Uterus (tissue), 4 donors: ENCODE data around the gene DMRTC2. TPM values are rescaled to one million over a fixed set of nuclear protein-coding genes. Genes with fewer than 3 reads are reported as not detected.

ENCODE experiments used
- DNase-seq, 2 donors: peaks; one replicate each; pipeline ENCODE4 v3.0.0-alpha.2; 2019 to 2020
- H3K27ac ChIP-seq, 2 donors: fragments of 200-600 bp; sonication (generic); 1 replicate in 1 of 2; 2 replicates in 1 of 2; pipeline ENCODE4 v1.5.1; 2016 to 2018
- H3K27me3 ChIP-seq, 2 donors: fragments of 200-600 bp; sonication (generic); one replicate each; pipeline ENCODE4 v1.5.1; 2018 to 2019; ENCODE audit warnings: control low read depth in 1 of 2
- H3K36me3 ChIP-seq, 2 donors: fragments of 200-600 bp; sonication (generic); one replicate each; pipeline ENCODE4 v1.5.1; 2019; ENCODE audit warnings: control low read depth in 1 of 2
- H3K4me1 ChIP-seq, 2 donors: fragments of 200-600 bp; sonication (generic); one replicate each; pipeline ENCODE4 v1.5.1; 2018 to 2019; ENCODE audit warnings: control low read depth in 1 of 2
- H3K4me3 ChIP-seq, 2 donors: fragments of 200-600 bp; sonication (generic); 1 replicate in 1 of 2; 2 replicates in 1 of 2; pipeline ENCODE4 v1.5.1; 2018 to 2019; ENCODE audit warnings: mild to moderate bottlenecking in 1 of 2
- H3K9me3 ChIP-seq, 2 donors: fragments of 200-600 bp; sonication (generic); one replicate each; pipeline ENCODE4 v1.5.1; 2019; ENCODE audit warnings: control low read depth in 1 of 2
- CTCF ChIP-seq, 4 experiments: fragments of 200-600 bp in 2 of 4; fragments of 450-650 bp in 2 of 4; sonication (generic) in 2 of 4; IDR thresholded peaks; one replicate each; pipeline ENCODE4 v1.5.1; 2016 to 2019; ENCODE audit warnings: antibody characterized with exemption in 4 of 4, mild to moderate bottlenecking in 2 of 4, moderate library complexity in 1 of 4
- POLR2A ChIP-seq, 2 donors: fragments of 450-650 bp; IDR thresholded peaks; one replicate each; pipeline ENCODE4 v1.6.1; 2016; ENCODE audit warnings: antibody characterized with exemption in 2 of 2, mild to moderate bottlenecking in 1 of 2, moderate library complexity in 1 of 2
- intact Hi-C: fragments of 100-400 bp; cut with DNase I; formaldehyde crosslinking; loops from one replicate; pipeline ENCODE4 v1.15.1; 2023; ENCODE audit warnings: low total_unique reads
- microRNA-seq: library from miRNA; unstranded; fragments of <30 nt; microRNA quantifications from one replicate; pipeline ENCODE4, GENCODE V29; 2016; ENCODE audit warnings: borderline microRNAs expressed, borderline replicate concordance
- small RNA-seq: library from RNA; depleted of rRNA; stranded (forward); fragments of <200 nt; gene quantifications from one replicate; pipeline ENCODE3, GENCODE V24; 2016
- total RNA-seq, 4 donors: library from RNA; depleted of rRNA in 3 of 4; stranded (reverse); fragments of >200 nt in 3 of 4; gene quantifications; one replicate each; pipeline versions ENCODE4 v1.1.0 to v1.2.4, GENCODE V29; 2014 to 2023
- donor health status: DM: yes; HTN: yes; CAD: no.

Gene DMRTC2
- total RNA-seq, 4 donors from 2014 or later: 0.14 TPM; not detected in 3

GRCh38 chr19:41895745-41896580, 51.1 kb downstream of the DMRTC2 start:
- Histone ChIP-seq H3K4me1 (no peaks in the 10 kb centered on the region), H3K27me3 (no peaks in the 10 kb centered on the region), H3K4me3 (no peak overlapping the region), H3K9me3 (no peaks in the 10 kb centered on the region), H3K27ac (no peak overlapping the region), H3K36me3 (no peaks in the 10 kb centered on the region)
- no peak for TF ChIP-seq CTCF (IDR thresholded peaks at IDR 0.05)
- no peak for TF ChIP-seq POLR2A (IDR thresholded peaks at IDR 0.05)
- intact Hi-C loops: no loop called here
- DNase-seq: no peak

- Histone ChIP-seq H3K9me3 (no peaks in the 10 kb centered on the region), H3K4me1 (no peaks in the 10 kb centered on the region), H3K27me3 (no peaks in the 10 kb centered on the region), H3K36me3 (no peaks in the 10 kb centered on the region), H3K4me3 (no peak overlapping the region), H3K27ac (no peak overlapping the region)
- no peak for DNase-seq
- TF ChIP-seq CTCF (IDR thresholded peaks at IDR 0.05): no peak
- no peak for TF ChIP-seq POLR2A (IDR thresholded peaks at IDR 0.05)
- intact Hi-C loops: no loop called here
These were observed 51.7 kb downstream of the DMRTC2 start for GRCh38 chr19:41896581-41896942.

GRCh38 chr19:41897181-41897580, 52.3 kb downstream of the DMRTC2 start:
- no peak for DNase-seq
- TF ChIP-seq CTCF (IDR thresholded peaks at IDR 0.05) (no peak), POLR2A (IDR thresholded peaks at IDR 0.05) (no peak)
- H3K36me3 ChIP-seq: no peaks in the 10 kb centered on the region
- intact Hi-C loops: no loop called here
- H3K4me3 ChIP-seq: no peak overlapping the region
- H3K27ac ChIP-seq: no peak overlapping the region
- H3K4me1 ChIP-seq: no peaks in the 10 kb centered on the region
- H3K9me3 ChIP-seq: no peaks in the 10 kb centered on the region
- H3K27me3 ChIP-seq: no peaks in the 10 kb centered on the region

GRCh38 chr19:41897820-41898219, 53.0 kb downstream of the DMRTC2 start:
- intact Hi-C loops: no loop called here
- TF ChIP-seq POLR2A (IDR thresholded peaks at IDR 0.05): no peak
- TF ChIP-seq CTCF (IDR thresholded peaks at IDR 0.05): no peak
- no peak for DNase-seq
- H3K4me3 ChIP-seq: no peak overlapping the region
- no peaks in the 10 kb centered on the region for H3K4me1 ChIP-seq
- no peak overlapping the region for H3K27ac ChIP-seq
- no peaks in the 10 kb centered on the region for H3K27me3 ChIP-seq
- H3K9me3 ChIP-seq: no peaks in the 10 kb centered on the region
- no peaks in the 10 kb centered on the region for H3K36me3 ChIP-seq

GRCh38 chr19:41898235-41898634, 53.4 kb downstream of the DMRTC2 start:
- intact Hi-C loops: no loop called here
- no peaks in the 10 kb centered on the region for H3K9me3 ChIP-seq
- H3K27ac ChIP-seq: no peak overlapping the region
- no peak for DNase-seq
- H3K4me1 ChIP-seq: no peaks in the 10 kb centered on the region
- TF ChIP-seq POLR2A (IDR thresholded peaks at IDR 0.05): no peak
- TF ChIP-seq CTCF (IDR thresholded peaks at IDR 0.05): no peak
- H3K36me3 ChIP-seq: no peaks in the 10 kb centered on the region
- H3K27me3 ChIP-seq: no peaks in the 10 kb centered on the region
- no peak overlapping the region for H3K4me3 ChIP-seq

Small RNAs within 50 kb of the gene (microRNA-seq; reads per million reads assigned to microRNA genes)
- gene MIR6797: not detected

Small RNAs within 50 kb of the gene (small RNA-seq; reads per million reads assigned to genes)
- gene MIR6797: not detected

Other genes with a start within 250 kb of the DMRTC2 start
- under 1 TPM in 2 of 4 donors, not detected in 2; 0.26 to 0.61 TPM for gene CEACAM4, start 218.0 kb upstream of the DMRTC2 start, total RNA-seq
- 1 to 10 TPM in 1 of 4 donors, under 1 TPM in 2, not detected in 1; 0.49 to 1.8 (median 0.51) TPM for gene CEACAM7, start 156.8 kb upstream of the DMRTC2 start, total RNA-seq
- gene CEACAM5, start 136.4 kb upstream of the DMRTC2 start, total RNA-seq: under 1 TPM in 2 of 4 donors, not detected in 2; 0.29 to 0.51 TPM
- under 1 TPM in 1 of 4 donors, not detected in 3; 0.41 TPM for gene CEACAM6, start 89.5 kb upstream of the DMRTC2 start, total RNA-seq
- not detected for gene CEACAM3, start 48.5 kb upstream of the DMRTC2 start, total RNA-seq
- not detected for gene LYPD4, start 359 bp upstream of the DMRTC2 start, total RNA-seq
- gene RPS19, start 15.2 kb downstream of the DMRTC2 start, total RNA-seq: 1,000 to 10,000 TPM in 2 of 4 donors, 100 to 1,000 TPM in 2; 324 to 1,895 (median 1,094) TPM
- under 1 TPM in 2 of 4 donors, not detected in 2; 0.29 to 0.62 TPM for gene CD79A, start 32.2 kb downstream of the DMRTC2 start, total RNA-seq
- 100 to 1,000 TPM in 1 of 4 donors, 10 to 100 TPM in 3; 13.5 to 118 (median 37.1) TPM for gene ARHGEF1, start 38.1 kb downstream of the DMRTC2 start, total RNA-seq
- 1 to 10 TPM in 1 of 4 donors, not detected in 3; 1.7 TPM for gene ERFL, start 83.4 kb downstream of the DMRTC2 start, total RNA-seq
- 100 to 1,000 TPM in 3 of 4 donors, 10 to 100 TPM in 1; 83.0 to 223 (median 178) TPM for gene RABAC1, start 114.3 kb downstream of the DMRTC2 start, total RNA-seq
- gene ATP1A3, start 149.2 kb downstream of the DMRTC2 start, total RNA-seq: under 1 TPM in 1 of 4 donors, not detected in 3; 0.55 TPM
- 10 to 100 TPM in 1 of 4 donors, 1 to 10 TPM in 2, not detected in 1; 5.6 to 17.8 (median 7.0) TPM for gene GRIK5, start 225.2 kb downstream of the DMRTC2 start, total RNA-seq
- 10 to 100 TPM in 3 of 4 donors, 1 to 10 TPM in 1; 5.6 to 19.9 (median 14.1) TPM for gene ZNF574, start 231.1 kb downstream of the DMRTC2 start, total RNA-seq